Sigmoid colon (tissue), 4 donors: ENCODE measurements around the gene FGF14.

Source experiments
- POLR2A ChIP-seq, 2 donors: fragments of 450-650 bp; IDR thresholded peaks; one replicate each; pipeline ENCODE4 v1.6.1; 2016; ENCODE audit warnings: antibody characterized with exemption in 2 of 2, mild to moderate bottlenecking in 2 of 2, moderate library complexity in 2 of 2
- POLR2AphosphoS5 ChIP-seq, 4 donors: sonication (generic); formaldehyde crosslinking; IDR thresholded peaks; one replicate each; pipeline ENCODE4 v1.6.1; 2017; ENCODE audit warnings: antibody characterized with exemption in 4 of 4
- TF ChIP-seq, protein P1 (sequence below), 4 experiments: fragments of 450-650 bp in 3 of 4; fragments of 200-600 bp in 1 of 4; IDR thresholded peaks; one replicate each; pipeline ENCODE4 v1.5.1; 2016 to 2019; ENCODE audit warnings: antibody characterized with exemption in 4 of 4, mild to moderate bottlenecking in 3 of 4, moderate library complexity in 2 of 4

DNA sequence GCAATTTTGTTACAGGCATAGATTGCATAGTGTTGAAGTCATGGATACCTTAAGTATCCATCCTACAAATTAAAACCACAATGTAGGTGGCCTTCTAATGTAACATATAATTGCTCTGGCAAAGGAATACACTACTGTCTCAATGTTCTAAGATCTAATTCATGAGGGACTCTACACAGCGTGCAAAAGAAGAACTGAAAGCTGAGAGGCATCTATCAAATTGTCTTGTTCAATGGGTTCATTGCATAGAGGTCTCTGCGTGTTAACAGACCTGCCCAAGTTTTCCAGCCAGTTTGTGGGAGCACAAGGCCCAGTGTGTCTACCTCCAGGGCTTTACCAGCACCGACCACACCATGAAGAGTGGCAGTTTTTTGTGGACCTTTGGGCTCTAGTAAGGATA is 498.0 kb downstream of the FGF14 start:
- TF ChIP-seq, protein P1, sequence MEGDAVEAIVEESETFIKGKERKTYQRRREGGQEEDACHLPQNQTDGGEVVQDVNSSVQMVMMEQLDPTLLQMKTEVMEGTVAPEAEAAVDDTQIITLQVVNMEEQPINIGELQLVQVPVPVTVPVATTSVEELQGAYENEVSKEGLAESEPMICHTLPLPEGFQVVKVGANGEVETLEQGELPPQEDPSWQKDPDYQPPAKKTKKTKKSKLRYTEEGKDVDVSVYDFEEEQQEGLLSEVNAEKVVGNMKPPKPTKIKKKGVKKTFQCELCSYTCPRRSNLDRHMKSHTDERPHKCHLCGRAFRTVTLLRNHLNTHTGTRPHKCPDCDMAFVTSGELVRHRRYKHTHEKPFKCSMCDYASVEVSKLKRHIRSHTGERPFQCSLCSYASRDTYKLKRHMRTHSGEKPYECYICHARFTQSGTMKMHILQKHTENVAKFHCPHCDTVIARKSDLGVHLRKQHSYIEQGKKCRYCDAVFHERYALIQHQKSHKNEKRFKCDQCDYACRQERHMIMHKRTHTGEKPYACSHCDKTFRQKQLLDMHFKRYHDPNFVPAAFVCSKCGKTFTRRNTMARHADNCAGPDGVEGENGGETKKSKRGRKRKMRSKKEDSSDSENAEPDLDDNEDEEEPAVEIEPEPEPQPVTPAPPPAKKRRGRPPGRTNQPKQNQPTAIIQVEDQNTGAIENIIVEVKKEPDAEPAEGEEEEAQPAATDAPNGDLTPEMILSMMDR (IDR thresholded peaks at IDR 0.05) = no peak
- TF ChIP-seq POLR2AphosphoS5 (IDR thresholded peaks at IDR 0.05) (no peak), POLR2A (IDR thresholded peaks at IDR 0.05) (no peak)
